Subcutaneous adipose tissue (tissue), 4 donors: ENCODE data around the gene RBMS1. TPM values are rescaled to one million over a fixed set of nuclear protein-coding genes. Genes with fewer than 3 reads are reported as not detected.

Experiments
- CTCF ChIP-seq: fragments of 450-650 bp; IDR thresholded peaks from one replicate; pipeline ENCODE4 v1.5.1; 2016; ENCODE audit warnings: low read depth, mild to moderate bottlenecking, control low read depth, antibody characterized with exemption, moderate library complexity
- total RNA-seq, 4 donors: library from RNA; depleted of rRNA; stranded (reverse); fragments of >200 nt; gene quantifications; one replicate each; pipeline ENCODE4 v1.1.0, GENCODE V29; 2016

Gene RBMS1
- total RNA-seq, 4 donors from 2014 or later = 80.1 to 164 (median 95.7) TPM

GRCh38 chr2:160411955-160412354 is 81.7 kb downstream of the RBMS1 start:
- TF ChIP-seq CTCF = no peak

- TF ChIP-seq CTCF = no peak
Observed at GRCh38 chr2:160411167-160411566, 82.4 kb downstream of the RBMS1 start.

- TF ChIP-seq CTCF = no peak
Observed at GRCh38 chr2:160409480-160409879, 84.1 kb downstream of the RBMS1 start.

- TF ChIP-seq CTCF = no peak
Observed at GRCh38 chr2:160408959-160409291, 84.7 kb downstream of the RBMS1 start.

GRCh38 chr2:160408173-160408958 is 85.2 kb downstream of the RBMS1 start:
- no peak for TF ChIP-seq CTCF

- no peak for TF ChIP-seq CTCF
Observed at GRCh38 chr2:160407393-160408172, 86.0 kb downstream of the RBMS1 start.

- TF ChIP-seq CTCF = no peak
Observed at GRCh38 chr2:160406591-160407392, 86.8 kb downstream of the RBMS1 start.
